GM12878 (cell line): ENCODE data around the gene PCID2. TPM values are rescaled to one million over a fixed set of nuclear protein-coding genes. Genes with fewer than 3 reads are reported as not detected.

ENCODE experiments used
- ATAC-seq: fragments of 200-7000 bp; cut with Tn5 transposase; 3 replicates; pipeline ENCODE4 v1.9.1; 2020; ENCODE audit warnings: mild to moderate bottlenecking, moderate library complexity
- BruUV-seq: library from RNA; stranded (reverse); fragments of 400-500 nt; replicated peaks from 2 replicates; lab custom pipeline; 2021; lab: Mats Ljungman, UMichigan
- CTCF ChIA-PET: fragments of 300-600 bp; sonication (Branson Sonifier 250); formaldehyde crosslinking; extraction: SDS; loops from one replicate; lab custom pipeline; 2021; ENCODE audit warnings: inconsistent platforms; lab: Yijun Ruan, JAX
- POLR2A ChIA-PET: fragments of 350-600 bp; formaldehyde crosslinking; extraction: SDS; loops from one replicate; lab custom pipeline; 2021; ENCODE audit warnings: inconsistent platforms; lab: Charles Lee
- RAD21 ChIA-PET: fragments of 300-600 bp; sonication (Branson Sonifier 250); formaldehyde crosslinking; loops from one replicate; lab custom pipeline; 2023; ENCODE audit warnings: antibody characterized with exemption; ENCODE audit not compliant: unreplicated experiment; lab: Charles Lee
- SMC1A ChIA-PET: fragments of 300-600 bp; sonication (Branson Sonifier 250); formaldehyde crosslinking; loops from one replicate; lab custom pipeline; 2023; ENCODE audit not compliant: unreplicated experiment, uncharacterized antibody; lab: Charles Lee
- DNase-seq: peaks from one replicate; pipeline ENCODE4 v3.0.0-alpha.2; 2011; ENCODE audit warnings: low read depth, low spot score
- FAIRE-seq: peaks from 3 replicates; lab custom pipeline; 2011; peaks lifted over from hg19 to GRCh38; lab: Jason Lieb, UNC
- H2AFZ ChIP-seq: 2 replicates; pipeline ENCODE4 v1.6.0; 2011; ENCODE audit warnings: low read depth, low read length, control low read depth; ENCODE audit not compliant: control insufficient read depth
- H3K27ac ChIP-seq: 2 replicates; pipeline ENCODE4 v1.5.1; 2011; ENCODE audit warnings: control low read depth; ENCODE audit not compliant: control insufficient read depth, insufficient read depth
- H3K27me3 ChIP-seq, 2 experiments: replicated peaks in 1 of 2; 2 replicates each; pipeline versions ENCODE4 v1.6.0 to v1.6.1; 2011; ENCODE audit warnings: low read length in 1 of 2; ENCODE audit not compliant: control insufficient read depth in 2 of 2, insufficient read depth in 2 of 2
- H3K36me3 ChIP-seq, 2 experiments: 2 replicates each; pipeline ENCODE4 v1.5.1; 2011; ENCODE audit warnings: low read length in 1 of 2; ENCODE audit not compliant: control insufficient read depth in 2 of 2, insufficient read depth in 2 of 2
- H3K4me1 ChIP-seq: 2 replicates; pipeline ENCODE4 v1.6.1; 2011; ENCODE audit warnings: mild to moderate bottlenecking, low read length, moderate library complexity, mixed read lengths; ENCODE audit not compliant: control insufficient read depth, insufficient read depth
- H3K4me2 ChIP-seq: 2 replicates; pipeline ENCODE4 v1.6.0; 2011; ENCODE audit warnings: control low read depth; ENCODE audit not compliant: control insufficient read depth, insufficient read depth
- H3K4me3 ChIP-seq: fragments of 200-600 bp; sonication (generic); 2 replicates; pipeline ENCODE4 v1.5.1; 2016
- H3K79me2 ChIP-seq: 2 replicates; pipeline ENCODE4 v1.6.0; 2011; ENCODE audit warnings: low read length; ENCODE audit not compliant: control insufficient read depth, insufficient read depth
- H3K9ac ChIP-seq: 2 replicates; pipeline ENCODE4 v1.8.0; 2011; ENCODE audit warnings: low read length, control low read depth, mixed read lengths; ENCODE audit not compliant: control insufficient read depth, insufficient read depth
- H3K9me3 ChIP-seq: replicated peaks from 3 replicates; pipeline ENCODE4 v1.5.1; 2011; ENCODE audit warnings: mild to moderate bottlenecking, low read length; ENCODE audit not compliant: control insufficient read depth, insufficient read depth
- H4K20me1 ChIP-seq: 2 replicates; pipeline ENCODE4 v1.6.0; 2011; ENCODE audit not compliant: control insufficient read depth, insufficient read depth
- DPF2 ChIP-seq: fragments of 450-650 bp; IDR thresholded peaks from 2 replicates; pipeline ENCODE4 v1.6.1; 2017; ENCODE audit warnings: mild to moderate bottlenecking
- FOXK2 ChIP-seq: fragments of 450-650 bp; IDR thresholded peaks from 2 replicates; pipeline ENCODE4 v1.6.1; 2017; ENCODE audit warnings: mild to moderate bottlenecking, moderate library complexity
- GATAD2B ChIP-seq: fragments of 450-650 bp; conservative IDR thresholded peaks from 2 replicates; pipeline ENCODE4 v1.6.1; 2017; ENCODE audit warnings: low read depth, mild to moderate bottlenecking, moderate library complexity
- HDGF ChIP-seq: fragments of 450-650 bp; IDR thresholded peaks from 2 replicates; pipeline ENCODE4 v1.6.1; 2016; ENCODE audit warnings: antibody characterized with exemption
- JUND ChIP-seq: IDR thresholded peaks from 2 replicates; pipeline ENCODE4 v1.6.1; 2012; ENCODE audit warnings: low read depth, mild to moderate bottlenecking, low read length, improper control_type of control experiment, moderate library complexity
- KAT2A ChIP-seq: conservative IDR thresholded peaks from 2 replicates; pipeline ENCODE4 v1.6.1; 2011; ENCODE audit warnings: low read depth, low read length; ENCODE audit not compliant: control insufficient read depth
- MEF2A ChIP-seq: IDR thresholded peaks from 2 replicates; pipeline ENCODE4 v1.6.1; 2011; ENCODE audit warnings: low read depth, mild to moderate bottlenecking, low read length, moderate library complexity; ENCODE audit not compliant: insufficient read depth
- MEF2B ChIP-seq: fragments of 450-650 bp; IDR thresholded peaks from 2 replicates; pipeline ENCODE4 v1.6.1; 2018; ENCODE audit warnings: mild to moderate bottlenecking, moderate library complexity; ENCODE audit not compliant: partially characterized antibody, poor library complexity, severe bottlenecking
- POLR2AphosphoS5 ChIP-seq: IDR thresholded peaks from 2 replicates; pipeline ENCODE4 v1.6.1; 2011; ENCODE audit warnings: mild to moderate bottlenecking, low read length, inconsistent platforms
- SREBF1 ChIP-seq: IDR thresholded peaks from 2 replicates; pipeline ENCODE4 v1.6.1; 2012; ENCODE audit warnings: mild to moderate bottlenecking, low read length
- SUZ12 ChIP-seq: fragments of 200-600 bp; sonication (generic); IDR thresholded peaks from one replicate; pipeline ENCODE4 v1.6.1; 2018; ENCODE audit warnings: antibody characterized with exemption, mild to moderate bottlenecking; ENCODE audit not compliant: unreplicated experiment
- TBL1XR1 ChIP-seq: IDR thresholded peaks from 2 replicates; pipeline ENCODE4 v1.6.1; 2012; ENCODE audit warnings: low read depth, low read length, improper control_type of control experiment
- WGBS: methylation state at CpG from one replicate; pipeline ENCODE4 v1.1.6; 2016; ENCODE audit warnings: low lambda C conversion rate; ENCODE audit not compliant: insufficient replicate concordance, insufficient coverage; ENCODE audit errors: missing lambda C conversion rate; 5-methylcytosine and 5-hydroxymethylcytosine counted together
- in situ Hi-C: fragments of 300-500 bp; cut with MboI; formaldehyde crosslinking; loops from 9 replicates; pipeline ENCODE4 v1.14.3; 2018; ENCODE audit warnings: mixed read lengths
- intact Hi-C: fragments of 100-400 bp; cut with micrococcal nuclease; formaldehyde crosslinking; loops from one replicate; pipeline ENCODE4 v1.14.2; 2022; ENCODE audit not compliant: unreplicated experiment
- polyA plus RNA-seq, 11 experiments: library from polyadenylated mRNA; depleted of rRNA in 4 of 11; unstranded in 6 of 11; stranded (reverse) in 5 of 11; fragments of >200 nt; fragmentation: Nextera tagmentation in 4 of 11; fragmentation: Illumina TruSeq in 1 of 11; extraction: Ambion mirVana in 4 of 11; extraction: Trizol in 1 of 11; gene quantifications; 1 replicate in 1 of 11; 2 replicates in 10 of 11; pipeline versions ENCODE4 v1.2.1 to v1.2.3, GENCODE V29; 2011 to 2016; ENCODE audit warnings: inconsistent platforms in 2 of 11, missing spikeins in 2 of 11, low read depth in 1 of 11
- total RNA-seq, 4 experiments: library from RNA; depleted of rRNA in 3 of 4; stranded (reverse); fragments of >200 nt in 3 of 4; fragmentation: Illumina TruSeq in 1 of 4; extraction: Trizol in 1 of 4; gene quantifications; 2 replicates each; pipeline versions ENCODE4 v1.2.1 to v1.2.3, GENCODE V29; 2013 to 2021
- TF ChIP-seq, protein P1 (sequence below): fragments of 450-650 bp; IDR thresholded peaks from 2 replicates; pipeline ENCODE4 v1.6.1; 2017; ENCODE audit warnings: mild to moderate bottlenecking
- TF ChIP-seq, protein P2 (sequence below): fragments of 450-650 bp; IDR thresholded peaks from 2 replicates; pipeline ENCODE4 v1.6.1; 2017; ENCODE audit warnings: low read depth, mild to moderate bottlenecking, moderate library complexity
- TF ChIP-seq, protein P3 (sequence below): IDR thresholded peaks from 2 replicates; pipeline ENCODE4 v1.6.1; 2012; ENCODE audit warnings: low read length, inconsistent platforms
- TF ChIP-seq, protein P4 (sequence below): IDR thresholded peaks from 2 replicates; pipeline ENCODE4 v1.6.1; 2011; ENCODE audit warnings: mild to moderate bottlenecking, low read depth, low read length, moderate library complexity; ENCODE audit not compliant: insufficient replicate concordance

The PCID2 gene
- total and polyA plus RNA-seq, 10 of the 15 experiments (the other 5 are each of a cell fraction or from before 2014, with no cell fraction given), result 37.0 to 98.1 (median 58.3) TPM

DNA sequence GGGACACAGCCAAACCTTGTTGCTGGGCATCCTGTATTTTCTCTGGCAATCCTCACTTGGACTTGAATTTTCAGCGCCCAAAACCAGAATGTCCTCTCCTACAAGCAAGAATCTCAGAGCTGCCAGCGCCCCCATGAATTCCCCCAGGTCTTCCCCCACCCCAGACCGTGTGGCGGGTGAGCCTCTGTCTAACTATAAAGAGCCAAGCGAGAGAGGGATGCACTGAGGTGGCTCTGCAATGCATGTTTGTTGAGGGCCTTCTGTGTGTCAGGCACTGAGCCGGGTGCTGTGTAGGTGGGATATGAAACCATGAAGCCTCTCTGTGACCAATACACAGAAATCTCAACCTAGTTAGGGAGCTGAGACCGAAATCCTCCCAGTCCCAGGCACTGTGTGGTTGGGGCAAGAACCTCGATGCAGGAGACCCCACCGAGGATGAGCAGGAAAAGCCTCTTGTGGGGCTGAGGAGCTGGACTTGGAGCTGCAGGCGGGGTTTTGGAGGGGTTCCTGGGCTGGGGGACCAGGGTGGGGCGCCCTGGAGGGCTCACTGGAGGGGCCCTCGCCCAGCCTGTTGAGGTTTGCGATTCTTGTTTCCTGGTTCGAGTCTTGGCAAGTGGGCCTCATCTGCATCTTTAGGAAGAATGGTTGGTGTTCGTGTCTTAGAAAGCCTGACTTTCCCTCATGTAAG, 62.4 kb downstream of the PCID2 start:
- no peak overlapping the region for H3K27ac ChIP-seq
- H3K4me1 ChIP-seq, result no peaks in the 10 kb centered on the region
- ChIA-PET CTCF (no interaction called here), POLR2A (interaction anchor here (0.6 kb wide), 1 partner anchor 47 kb away, joined by 3 read pairs; no protein-coding TSS in a partner anchor), RAD21 (no interaction called here), SMC1A (no interaction called here)
- H3K9ac ChIP-seq, result no peak overlapping the region
- H4K20me1 ChIP-seq, result no peaks in the 10 kb centered on the region
- no peaks in the 10 kb centered on the region for H3K36me3 ChIP-seq
- no peak for TF ChIP-seq MEF2A
- TF ChIP-seq, protein P1, sequence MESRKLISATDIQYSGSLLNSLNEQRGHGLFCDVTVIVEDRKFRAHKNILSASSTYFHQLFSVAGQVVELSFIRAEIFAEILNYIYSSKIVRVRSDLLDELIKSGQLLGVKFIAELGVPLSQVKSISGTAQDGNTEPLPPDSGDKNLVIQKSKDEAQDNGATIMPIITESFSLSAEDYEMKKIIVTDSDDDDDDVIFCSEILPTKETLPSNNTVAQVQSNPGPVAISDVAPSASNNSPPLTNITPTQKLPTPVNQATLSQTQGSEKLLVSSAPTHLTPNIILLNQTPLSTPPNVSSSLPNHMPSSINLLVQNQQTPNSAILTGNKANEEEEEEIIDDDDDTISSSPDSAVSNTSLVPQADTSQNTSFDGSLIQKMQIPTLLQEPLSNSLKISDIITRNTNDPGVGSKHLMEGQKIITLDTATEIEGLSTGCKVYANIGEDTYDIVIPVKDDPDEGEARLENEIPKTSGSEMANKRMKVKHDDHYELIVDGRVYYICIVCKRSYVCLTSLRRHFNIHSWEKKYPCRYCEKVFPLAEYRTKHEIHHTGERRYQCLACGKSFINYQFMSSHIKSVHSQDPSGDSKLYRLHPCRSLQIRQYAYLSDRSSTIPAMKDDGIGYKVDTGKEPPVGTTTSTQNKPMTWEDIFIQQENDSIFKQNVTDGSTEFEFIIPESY, result no peak
- no peak for TF ChIP-seq TBL1XR1
- TF ChIP-seq, protein P2, sequence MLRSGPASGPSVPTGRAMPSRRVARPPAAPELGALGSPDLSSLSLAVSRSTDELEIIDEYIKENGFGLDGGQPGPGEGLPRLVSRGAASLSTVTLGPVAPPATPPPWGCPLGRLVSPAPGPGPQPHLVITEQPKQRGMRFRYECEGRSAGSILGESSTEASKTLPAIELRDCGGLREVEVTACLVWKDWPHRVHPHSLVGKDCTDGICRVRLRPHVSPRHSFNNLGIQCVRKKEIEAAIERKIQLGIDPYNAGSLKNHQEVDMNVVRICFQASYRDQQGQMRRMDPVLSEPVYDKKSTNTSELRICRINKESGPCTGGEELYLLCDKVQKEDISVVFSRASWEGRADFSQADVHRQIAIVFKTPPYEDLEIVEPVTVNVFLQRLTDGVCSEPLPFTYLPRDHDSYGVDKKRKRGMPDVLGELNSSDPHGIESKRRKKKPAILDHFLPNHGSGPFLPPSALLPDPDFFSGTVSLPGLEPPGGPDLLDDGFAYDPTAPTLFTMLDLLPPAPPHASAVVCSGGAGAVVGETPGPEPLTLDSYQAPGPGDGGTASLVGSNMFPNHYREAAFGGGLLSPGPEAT, result no peak
- TF ChIP-seq KAT2A, result no peak
- TF ChIP-seq FOXK2, result no peak
- no peak for TF ChIP-seq GATAD2B
- no peak for TF ChIP-seq MEF2B
- TF ChIP-seq JUND, result no peak
- TF ChIP-seq HDGF, result no peak
- no peak for TF ChIP-seq SUZ12
- TF ChIP-seq, protein P3, sequence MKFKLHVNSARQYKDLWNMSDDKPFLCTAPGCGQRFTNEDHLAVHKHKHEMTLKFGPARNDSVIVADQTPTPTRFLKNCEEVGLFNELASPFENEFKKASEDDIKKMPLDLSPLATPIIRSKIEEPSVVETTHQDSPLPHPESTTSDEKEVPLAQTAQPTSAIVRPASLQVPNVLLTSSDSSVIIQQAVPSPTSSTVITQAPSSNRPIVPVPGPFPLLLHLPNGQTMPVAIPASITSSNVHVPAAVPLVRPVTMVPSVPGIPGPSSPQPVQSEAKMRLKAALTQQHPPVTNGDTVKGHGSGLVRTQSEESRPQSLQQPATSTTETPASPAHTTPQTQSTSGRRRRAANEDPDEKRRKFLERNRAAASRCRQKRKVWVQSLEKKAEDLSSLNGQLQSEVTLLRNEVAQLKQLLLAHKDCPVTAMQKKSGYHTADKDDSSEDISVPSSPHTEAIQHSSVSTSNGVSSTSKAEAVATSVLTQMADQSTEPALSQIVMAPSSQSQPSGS, result no peak
- TF ChIP-seq POLR2AphosphoS5, result no peak
- TF ChIP-seq DPF2, result no peak
- TF ChIP-seq, protein P4, sequence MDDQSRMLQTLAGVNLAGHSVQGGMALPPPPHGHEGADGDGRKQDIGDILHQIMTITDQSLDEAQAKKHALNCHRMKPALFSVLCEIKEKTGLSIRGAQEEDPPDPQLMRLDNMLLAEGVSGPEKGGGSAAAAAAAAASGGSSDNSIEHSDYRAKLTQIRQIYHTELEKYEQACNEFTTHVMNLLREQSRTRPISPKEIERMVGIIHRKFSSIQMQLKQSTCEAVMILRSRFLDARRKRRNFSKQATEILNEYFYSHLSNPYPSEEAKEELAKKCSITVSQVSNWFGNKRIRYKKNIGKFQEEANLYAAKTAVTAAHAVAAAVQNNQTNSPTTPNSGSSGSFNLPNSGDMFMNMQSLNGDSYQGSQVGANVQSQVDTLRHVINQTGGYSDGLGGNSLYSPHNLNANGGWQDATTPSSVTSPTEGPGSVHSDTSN, result no peak
- no peak for TF ChIP-seq SREBF1
- intact Hi-C loops (no loop called here), in situ Hi-C loops (no loop called here)
- 63% methylated on average over 11 of the region's 15 CpGs for WGBS
- DNase-seq, result no peak
- no peaks in the 10 kb centered on the region for H3K27me3 ChIP-seq
- no peaks in the 10 kb centered on the region; the same call in 2 of the 3 replicates for H3K9me3 ChIP-seq
- no TSS peak for BruUV-seq
- no peak overlapping the region for H3K4me3 ChIP-seq
- no peak for FAIRE-seq
- H2AFZ ChIP-seq, result no peak overlapping the region
- H3K4me2 ChIP-seq, result no peak overlapping the region
- ATAC-seq, result no peak
- no peaks in the 10 kb centered on the region for H3K79me2 ChIP-seq
